ENCODE measurements around the gene ZNF576.
"Not testable (repeated sequence)": the region's sequence is repeated elsewhere in the genome, so short reads cannot be mapped to it uniquely, and the experiment has no call there.

ZNF576 gene

GRCh38 chr19:43575156-43575950 is 21.0 kb upstream of the ZNF576 start, which contains the start of the genes PINLYP and XRCC1:
PINLYP (plus strand) TSS chr19:43575801; CDS start chr19:43577192, 1,391 bp downstream.
XRCC1 (minus strand) TSS chr19:43575527; CDS start chr19:43575458, 69 bp downstream.
- peak; percentile 99 for DNase-seq

GRCh38 chr19:43575955-43576878 is 20.2 kb upstream of the ZNF576 start:
- DNase-seq = no peak

- DNase-seq = no peak
Observed at GRCh38 chr19:43578787-43579186, 17.6 kb upstream of the ZNF576 start.

GRCh38 chr19:43581467-43581866 is 14.9 kb upstream of the ZNF576 start:
- no peak for DNase-seq

- DNase-seq = no peak
Observed at GRCh38 chr19:43582495-43582894, 13.9 kb upstream of the ZNF576 start.

- DNase-seq = no peak
Observed at GRCh38 chr19:43584484-43584883, 11.9 kb upstream of the ZNF576 start.

GRCh38 chr19:43586346-43586745 is 10.0 kb upstream of the ZNF576 start:
- no peak for DNase-seq

- DNase-seq = not testable (repeated sequence)
Observed at GRCh38 chr19:43587029-43587428, 9.4 kb upstream of the ZNF576 start.

GRCh38 chr19:43589277-43589676 is 7.1 kb upstream of the ZNF576 start:
- no peak for DNase-seq

GRCh38 chr19:43589678-43590077 is 6.7 kb upstream of the ZNF576 start:
- DNase-seq = no peak

- DNase-seq = no peak
Observed at GRCh38 chr19:43591904-43592772, 4.3 kb upstream of the ZNF576 start.

GRCh38 chr19:43592800-43593350 is 3.5 kb upstream of the ZNF576 start:
- no peak for DNase-seq

GRCh38 chr19:43594081-43594697 is 2.2 kb upstream of the ZNF576 start:
- no peak for DNase-seq

- DNase-seq = peak; percentile 56
Observed at GRCh38 chr19:43594710-43595604, 1.4 kb upstream of the ZNF576 start.

- DNase-seq = no peak
Observed at GRCh38 chr19:43595605-43595998, 793 bp upstream of the ZNF576 start.

- DNase-seq = no peak
Observed at GRCh38 chr19:43596842-43597461, 557 bp downstream of the ZNF576 start.

GRCh38 chr19:43597876-43598275 is 1.5 kb downstream of the ZNF576 start:
- no peak for DNase-seq

- no peak for DNase-seq
Observed at GRCh38 chr19:43598445-43599240, 2.2 kb downstream of the ZNF576 start.

GRCh38 chr19:43599635-43600295 is 3.4 kb downstream of the ZNF576 start:
- no peak for DNase-seq
